ENCODE measurements around the gene BPIFA1. TPM values are rescaled to one million over a fixed set of nuclear protein-coding genes. Genes with fewer than 3 reads are reported as not detected.

The BPIFA1 gene
- polyA plus RNA-seq, 1 experiment: not detected

DNA sequence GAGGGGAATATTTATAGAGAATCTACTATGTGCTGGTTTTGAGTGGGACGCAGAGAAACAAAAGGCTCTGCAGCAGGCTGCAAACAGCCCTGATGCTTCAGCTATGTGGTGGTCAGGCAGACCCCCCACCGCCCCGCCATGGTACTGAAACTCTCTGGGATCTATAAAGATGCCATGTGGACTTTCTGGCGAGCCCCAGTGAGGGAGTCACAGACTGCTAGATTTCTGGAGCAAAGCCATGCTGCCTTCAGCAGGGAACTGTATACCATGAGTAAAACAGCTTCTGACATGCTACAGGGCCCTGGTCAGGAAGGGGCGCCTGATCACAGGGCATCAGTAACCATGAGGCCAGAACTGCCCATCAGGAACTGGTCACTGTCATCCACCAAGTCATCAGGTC, 28.0 kb downstream of the BPIFA1 start:
- Histone ChIP-seq H3K9me3 (ENCODE audit: control insufficient read depth, insufficient read depth, low read length) (no peaks in the 10 kb centered on the region), H3K27me3 (ENCODE audit: control insufficient read depth, insufficient read depth, low read length) (peaks cover 3% of the 10 kb centered on the region), H3K27ac (ENCODE audit: low read depth, low read length) (no peak overlapping the region), H3K4me3 (ENCODE audit: low read depth, low read length) (no peak overlapping the region)
- ChIA-PET POLR2A (no interaction called here), CTCF (interaction anchor here (0.6 to 0.9 kb wide), 2 partner anchors 28 to 91 kb away, joined by 4 read pairs; no protein-coding TSS in a partner anchor)
- no peak for DNase-seq (ENCODE audit: low read depth, low spot score)
- TF ChIP-seq, protein P1, sequence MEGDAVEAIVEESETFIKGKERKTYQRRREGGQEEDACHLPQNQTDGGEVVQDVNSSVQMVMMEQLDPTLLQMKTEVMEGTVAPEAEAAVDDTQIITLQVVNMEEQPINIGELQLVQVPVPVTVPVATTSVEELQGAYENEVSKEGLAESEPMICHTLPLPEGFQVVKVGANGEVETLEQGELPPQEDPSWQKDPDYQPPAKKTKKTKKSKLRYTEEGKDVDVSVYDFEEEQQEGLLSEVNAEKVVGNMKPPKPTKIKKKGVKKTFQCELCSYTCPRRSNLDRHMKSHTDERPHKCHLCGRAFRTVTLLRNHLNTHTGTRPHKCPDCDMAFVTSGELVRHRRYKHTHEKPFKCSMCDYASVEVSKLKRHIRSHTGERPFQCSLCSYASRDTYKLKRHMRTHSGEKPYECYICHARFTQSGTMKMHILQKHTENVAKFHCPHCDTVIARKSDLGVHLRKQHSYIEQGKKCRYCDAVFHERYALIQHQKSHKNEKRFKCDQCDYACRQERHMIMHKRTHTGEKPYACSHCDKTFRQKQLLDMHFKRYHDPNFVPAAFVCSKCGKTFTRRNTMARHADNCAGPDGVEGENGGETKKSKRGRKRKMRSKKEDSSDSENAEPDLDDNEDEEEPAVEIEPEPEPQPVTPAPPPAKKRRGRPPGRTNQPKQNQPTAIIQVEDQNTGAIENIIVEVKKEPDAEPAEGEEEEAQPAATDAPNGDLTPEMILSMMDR (IDR thresholded peaks at IDR 0.05; ENCODE audit: low read depth, low read length): no peak

DNA sequence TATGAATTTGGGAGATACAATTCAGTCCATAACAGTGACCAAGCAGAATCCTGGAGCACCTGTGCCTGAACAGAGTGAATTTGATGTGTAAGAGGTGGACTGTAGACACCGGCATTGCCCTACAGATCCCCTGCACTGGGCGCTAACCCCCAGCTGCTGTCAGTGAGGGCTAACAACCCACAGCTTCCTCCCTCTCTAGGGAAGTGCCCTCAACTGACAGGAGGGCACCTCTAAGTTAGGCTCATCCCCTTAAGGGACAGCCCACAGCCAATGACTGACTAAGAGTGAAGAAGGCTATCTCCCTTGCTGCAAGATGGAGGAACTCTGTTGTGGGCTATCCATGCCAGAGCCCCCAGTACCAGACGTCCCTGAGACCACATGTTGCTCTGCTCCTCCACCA, 31.9 kb downstream of the BPIFA1 start:
- DNase-seq (ENCODE audit: low read depth, low spot score): no peak
- no peaks in the 10 kb centered on the region for H3K27me3 ChIP-seq (ENCODE audit: control insufficient read depth, insufficient read depth, low read length)

DNA sequence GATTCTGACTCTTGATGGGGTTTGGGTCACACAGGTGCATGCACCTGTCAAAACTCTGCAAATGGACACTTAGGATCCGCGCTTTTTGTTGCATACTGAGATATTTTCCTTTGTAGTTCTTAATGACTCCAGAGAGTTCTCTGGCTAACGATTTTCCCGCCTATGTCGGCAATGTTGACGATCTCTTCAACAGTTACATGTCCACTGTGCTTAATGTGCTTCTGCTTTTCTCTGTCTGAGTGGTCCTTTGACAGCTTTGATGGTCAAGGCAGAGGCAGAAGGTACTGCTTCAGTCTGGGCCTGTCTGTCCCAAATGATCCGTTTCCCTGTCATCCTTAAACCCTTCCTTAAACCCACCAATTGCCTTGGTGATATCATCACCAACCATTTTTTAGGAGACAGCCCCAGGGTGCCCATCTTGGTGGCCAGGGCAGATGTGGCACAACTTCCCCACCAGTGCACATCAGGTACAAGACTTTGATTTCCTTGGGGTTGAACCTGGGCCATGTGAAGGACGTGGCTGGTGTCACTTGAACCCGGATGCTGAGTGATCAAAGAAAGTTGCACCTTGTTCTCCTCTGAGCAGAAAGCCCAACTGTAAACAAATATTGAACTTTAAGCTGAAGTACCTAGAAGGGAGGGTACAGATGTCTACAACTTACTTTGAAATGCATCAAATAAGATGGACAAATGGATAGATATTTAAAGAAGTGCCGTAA, 36.5 kb downstream of the BPIFA1 start:
- ChIA-PET POLR2A (no interaction called here), CTCF (interaction anchor here (1.3 kb wide), 1 partner anchor 10 kb away, joined by 4 read pairs; no protein-coding TSS in a partner anchor)
- TF ChIP-seq, protein P1 (IDR thresholded peaks at IDR 0.05; ENCODE audit: low read depth, low read length): no peak
- Histone ChIP-seq H3K4me3 (ENCODE audit: low read depth, low read length) (no peak overlapping the region), H3K27ac (ENCODE audit: low read depth, low read length) (no peak overlapping the region), H3K27me3 (ENCODE audit: control insufficient read depth, insufficient read depth, low read length) (peaks cover 6% of the 10 kb centered on the region), H3K9me3 (ENCODE audit: control insufficient read depth, insufficient read depth, low read length) (no peaks in the 10 kb centered on the region)
- no peak for DNase-seq (ENCODE audit: low read depth, low spot score)

More for the DNA sequence above, 31.9 kb downstream of the BPIFA1 start:
- Histone ChIP-seq H3K4me3 (ENCODE audit: low read depth, low read length) (no peak overlapping the region), H3K27ac (ENCODE audit: low read depth, low read length) (no peak overlapping the region), H3K9me3 (ENCODE audit: control insufficient read depth, insufficient read depth, low read length) (no peaks in the 10 kb centered on the region)
- ChIA-PET CTCF (no interaction called here), POLR2A (no interaction called here)
- TF ChIP-seq, protein P1 (IDR thresholded peaks at IDR 0.05; ENCODE audit: low read depth, low read length): no peak

DNA sequence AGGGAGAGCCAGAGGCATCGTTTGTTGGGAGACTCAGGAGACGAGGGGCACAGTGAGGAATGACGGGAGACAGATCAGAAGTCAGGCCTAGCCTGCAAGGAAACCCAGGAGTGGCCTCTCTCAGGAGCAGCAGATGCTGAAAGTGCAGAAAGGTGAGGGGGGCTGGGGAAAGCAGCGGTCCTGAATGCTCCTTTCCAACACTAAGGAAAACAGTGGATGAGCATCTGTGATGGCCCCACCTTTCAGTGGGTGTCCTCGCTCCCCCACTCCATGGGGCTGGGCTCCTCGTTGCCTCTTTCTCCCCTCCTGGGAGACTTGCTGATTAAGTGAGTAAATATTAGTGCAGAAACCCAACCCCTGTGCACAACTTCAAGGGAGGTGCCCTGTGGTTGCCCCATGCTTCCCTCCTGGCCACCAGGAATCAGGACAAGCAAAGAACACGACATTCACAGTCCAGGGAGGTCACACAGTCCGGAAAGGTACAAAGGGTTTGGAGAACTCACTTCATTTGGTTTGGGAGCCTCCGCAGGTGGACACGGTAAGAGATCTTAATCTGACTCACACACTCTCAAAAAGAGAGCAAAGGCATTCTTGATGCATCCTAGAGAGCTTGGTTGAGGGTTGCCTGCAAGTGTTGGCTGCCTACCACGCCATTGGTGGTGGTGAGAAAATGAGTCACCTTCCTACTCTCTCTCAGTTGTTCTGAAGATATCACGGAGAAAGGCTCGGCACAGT, 37.5 kb downstream of the BPIFA1 start:
- POLR2A ChIA-PET: no interaction called here
- H3K27ac ChIP-seq (ENCODE audit: low read depth, low read length): no peak overlapping the region
- DNase-seq (ENCODE audit: low read depth, low spot score): no peak
- TF ChIP-seq, protein P1 (IDR thresholded peaks at IDR 0.05; ENCODE audit: low read depth, low read length): no peak
- CTCF ChIA-PET: no interaction called here
- H3K27me3 ChIP-seq (ENCODE audit: control insufficient read depth, insufficient read depth, low read length): peaks cover 10% of the 10 kb centered on the region
- H3K4me3 ChIP-seq (ENCODE audit: low read depth, low read length): no peak overlapping the region
- no peaks in the 10 kb centered on the region for H3K9me3 ChIP-seq (ENCODE audit: control insufficient read depth, insufficient read depth, low read length)

DNA sequence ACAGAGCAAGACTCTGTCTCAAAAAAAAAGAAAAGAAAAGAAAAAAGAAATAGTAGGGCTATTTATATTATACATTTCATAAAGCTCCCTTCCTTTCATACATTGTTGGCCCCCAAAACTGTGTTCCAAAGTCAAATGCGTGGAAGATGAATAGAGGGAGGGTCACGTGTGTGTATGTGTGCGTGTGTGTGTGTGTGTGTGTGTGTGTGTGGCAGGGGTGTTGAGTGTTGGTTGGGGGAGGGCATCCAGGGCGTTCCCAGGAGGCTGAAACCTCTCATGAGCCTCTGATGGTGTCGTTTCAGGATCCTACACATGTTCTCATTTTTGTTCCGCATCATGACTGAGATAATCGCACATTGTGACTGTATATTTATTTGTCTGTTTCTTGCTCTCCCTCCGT, 39.4 kb downstream of the BPIFA1 start:
- CTCF ChIA-PET: no interaction called here

More for the DNA sequence above, 39.4 kb downstream of the BPIFA1 start:
- DNase-seq (ENCODE audit: low read depth, low spot score): no peak
- no peaks in the 10 kb centered on the region for H3K9me3 ChIP-seq (ENCODE audit: control insufficient read depth, insufficient read depth, low read length)
- no peak overlapping the region for H3K27ac ChIP-seq (ENCODE audit: low read depth, low read length)
- POLR2A ChIA-PET: no interaction called here
- H3K4me3 ChIP-seq (ENCODE audit: low read depth, low read length): no peak overlapping the region
- peaks cover 11% of the 10 kb centered on the region for H3K27me3 ChIP-seq (ENCODE audit: control insufficient read depth, insufficient read depth, low read length)
- TF ChIP-seq, protein P1 (IDR thresholded peaks at IDR 0.05; ENCODE audit: low read depth, low read length): no peak
